ENCODE results near the gene PPP1R12B.

- peak; percentile 70 to 95 for TF ChIP-seq CTCF (conservative IDR thresholded peaks at IDR 0.05; ENCODE audit: low read depth in 2 of 2)
- no peak for TF ChIP-seq POLR2AphosphoS5 (IDR thresholded peaks at IDR 0.05; ENCODE audit: low read depth)
- TF ChIP-seq EZH2 (IDR thresholded peaks at IDR 0.05; ENCODE audit: low read depth, unreplicated experiment), result no peak
- no peak for TF ChIP-seq CREB1 (CRISPR knock-in tag; IDR thresholded peaks at IDR 0.05; ENCODE audit: low read depth)
- no peak for TF ChIP-seq REST (IDR thresholded peaks at IDR 0.05; ENCODE audit: unreplicated experiment)
- no peak for TF ChIP-seq ZNF114 (CRISPR knock-in tag; IDR thresholded peaks at IDR 0.05)
- no peak for TF ChIP-seq JUNB (IDR thresholded peaks at IDR 0.05; ENCODE audit: unreplicated experiment)
- no peak for TF ChIP-seq STAT1 (IDR thresholded peaks at IDR 0.05; ENCODE audit: unreplicated experiment)
- TF ChIP-seq, protein P1, sequence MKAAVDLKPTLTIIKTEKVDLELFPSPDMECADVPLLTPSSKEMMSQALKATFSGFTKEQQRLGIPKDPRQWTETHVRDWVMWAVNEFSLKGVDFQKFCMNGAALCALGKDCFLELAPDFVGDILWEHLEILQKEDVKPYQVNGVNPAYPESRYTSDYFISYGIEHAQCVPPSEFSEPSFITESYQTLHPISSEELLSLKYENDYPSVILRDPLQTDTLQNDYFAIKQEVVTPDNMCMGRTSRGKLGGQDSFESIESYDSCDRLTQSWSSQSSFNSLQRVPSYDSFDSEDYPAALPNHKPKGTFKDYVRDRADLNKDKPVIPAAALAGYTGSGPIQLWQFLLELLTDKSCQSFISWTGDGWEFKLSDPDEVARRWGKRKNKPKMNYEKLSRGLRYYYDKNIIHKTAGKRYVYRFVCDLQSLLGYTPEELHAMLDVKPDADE (IDR thresholded peaks at IDR 0.05), result no peak
- TF ChIP-seq ZNF462 (CRISPR knock-in tag; IDR thresholded peaks at IDR 0.05), result 0 out of 2 replicates have a peak, but pooled peaks have one; percentile 20
These were observed 251.4 kb downstream of the PPP1R12B start for GRCh38 chr1:202599669-202600431.
